Thoracic aorta (tissue), 2 donors: ENCODE data around the gene MYH3. TPM values are rescaled to one million over a fixed set of nuclear protein-coding genes. Genes with fewer than 3 reads are reported as not detected.

Experiments used
- ATAC-seq: fragments of 150-250 bp; one replicate; pipeline ENCODE4 v1.8.0; 2017; ENCODE audit warnings: low read depth; ENCODE audit not compliant: insufficient number of reproducible peaks, low FRiP score
- DNase-seq: peaks from one replicate; pipeline ENCODE4 v3.0.0-alpha.2; 2020; ENCODE audit warnings: low spot score
- H3K27ac ChIP-seq, 2 donors: fragments of 200-600 bp; sonication (generic); 1 replicate in 1 of 2; 2 replicates in 1 of 2; pipeline ENCODE4 v1.5.1; 2016; ENCODE audit warnings: mild to moderate bottlenecking in 2 of 2, moderate library complexity in 2 of 2
- H3K27me3 ChIP-seq: fragments of 200-600 bp; sonication (generic); replicated peaks from 2 replicates; pipeline ENCODE4 v1.6.0; 2016; ENCODE audit warnings: mild to moderate bottlenecking; ENCODE audit not compliant: insufficient read depth
- H3K36me3 ChIP-seq: fragments of 200-600 bp; sonication (generic); one replicate; pipeline ENCODE4 v1.5.1; 2016
- H3K4me1 ChIP-seq, 2 donors: fragments of 200-600 bp; sonication (generic); 1 replicate in 1 of 2; 2 replicates in 1 of 2; pipeline versions ENCODE4 v1.5.1 to v1.6.0; 2016; ENCODE audit warnings: low read depth in 2 of 2, mild to moderate bottlenecking in 1 of 2; ENCODE audit not compliant: control insufficient read depth in 1 of 2
- H3K4me3 ChIP-seq: fragments of 200-600 bp; sonication (generic); 2 replicates; pipeline ENCODE4 v1.5.1; 2016; ENCODE audit warnings: mild to moderate bottlenecking
- H3K9me3 ChIP-seq: fragments of 200-600 bp; sonication (generic); 2 replicates; pipeline ENCODE4 v1.5.1; 2016
- total RNA-seq, 2 donors: library from RNA; depleted of rRNA; stranded (reverse); fragments of >200 nt; gene quantifications; one replicate each; pipeline versions ENCODE4 v1.1.0 to v1.2.3, GENCODE V29; 2016
- TF ChIP-seq, protein P1 (sequence below): fragments of 200-600 bp; sonication (generic); IDR thresholded peaks from one replicate; pipeline ENCODE4 v1.5.1; 2019; ENCODE audit warnings: antibody characterized with exemption

MYH3 gene
- total RNA-seq, 2 donors from 2014 or later = 3.0 to 7.1 TPM

DNA sequence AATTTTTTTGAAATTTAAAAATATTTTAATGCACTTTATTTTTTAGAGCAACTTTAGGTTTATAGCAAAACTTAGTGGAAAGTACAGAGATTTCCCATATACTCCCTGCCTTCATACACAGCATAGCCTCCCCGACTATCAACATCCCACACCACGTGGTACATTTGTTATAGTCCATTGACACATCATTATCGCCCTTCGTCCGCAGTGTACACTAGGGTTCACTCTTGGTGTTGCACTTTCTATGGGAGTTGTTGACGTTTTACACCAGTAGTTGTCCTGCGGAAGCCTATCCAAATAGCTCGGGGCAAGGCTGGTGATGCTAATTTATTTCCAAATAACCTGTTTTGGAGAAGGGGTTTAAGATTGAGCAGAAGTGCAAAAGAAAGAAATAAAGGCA is 52.6 kb downstream of the MYH3 start:
- no peak overlapping the region for H3K27ac ChIP-seq
- TF ChIP-seq, protein P1, sequence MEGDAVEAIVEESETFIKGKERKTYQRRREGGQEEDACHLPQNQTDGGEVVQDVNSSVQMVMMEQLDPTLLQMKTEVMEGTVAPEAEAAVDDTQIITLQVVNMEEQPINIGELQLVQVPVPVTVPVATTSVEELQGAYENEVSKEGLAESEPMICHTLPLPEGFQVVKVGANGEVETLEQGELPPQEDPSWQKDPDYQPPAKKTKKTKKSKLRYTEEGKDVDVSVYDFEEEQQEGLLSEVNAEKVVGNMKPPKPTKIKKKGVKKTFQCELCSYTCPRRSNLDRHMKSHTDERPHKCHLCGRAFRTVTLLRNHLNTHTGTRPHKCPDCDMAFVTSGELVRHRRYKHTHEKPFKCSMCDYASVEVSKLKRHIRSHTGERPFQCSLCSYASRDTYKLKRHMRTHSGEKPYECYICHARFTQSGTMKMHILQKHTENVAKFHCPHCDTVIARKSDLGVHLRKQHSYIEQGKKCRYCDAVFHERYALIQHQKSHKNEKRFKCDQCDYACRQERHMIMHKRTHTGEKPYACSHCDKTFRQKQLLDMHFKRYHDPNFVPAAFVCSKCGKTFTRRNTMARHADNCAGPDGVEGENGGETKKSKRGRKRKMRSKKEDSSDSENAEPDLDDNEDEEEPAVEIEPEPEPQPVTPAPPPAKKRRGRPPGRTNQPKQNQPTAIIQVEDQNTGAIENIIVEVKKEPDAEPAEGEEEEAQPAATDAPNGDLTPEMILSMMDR = no peak
- ATAC-seq = no peak
- H3K27me3 ChIP-seq = no peaks in the 10 kb centered on the region
- H3K4me3 ChIP-seq = no peak overlapping the region
- H3K36me3 ChIP-seq = no peaks in the 10 kb centered on the region
- no peak for DNase-seq
- H3K9me3 ChIP-seq = no peaks in the 10 kb centered on the region
- no peaks in the 10 kb centered on the region for H3K4me1 ChIP-seq

DNA sequence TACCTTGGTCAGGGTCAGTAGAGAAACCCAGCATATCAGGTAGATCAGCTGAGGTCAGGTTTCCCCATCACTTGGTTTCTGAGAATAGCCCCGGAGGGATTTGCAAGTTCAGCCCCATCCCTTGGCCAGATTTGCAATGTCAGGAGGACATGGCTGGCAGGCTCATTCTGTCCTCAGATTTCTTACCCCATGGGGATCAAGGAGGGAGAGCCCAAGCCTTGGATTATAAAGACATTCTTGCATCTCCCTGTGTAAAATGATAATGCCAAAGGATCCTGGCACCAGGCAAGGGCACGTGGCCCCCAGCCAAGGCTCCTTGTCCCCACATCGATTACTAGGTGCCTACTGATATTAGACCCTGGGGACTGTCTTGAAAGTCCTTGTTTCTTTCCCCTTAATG is 53.2 kb downstream of the MYH3 start:
- Histone ChIP-seq H3K9me3 (no peaks in the 10 kb centered on the region), H3K27me3 (no peaks in the 10 kb centered on the region), H3K36me3 (no peaks in the 10 kb centered on the region), H3K27ac (no peak overlapping the region), H3K4me3 (no peak overlapping the region), H3K4me1 (no peaks in the 10 kb centered on the region)
- no peak for ATAC-seq
- TF ChIP-seq, protein P1 = no peak
- no peak for DNase-seq

DNA sequence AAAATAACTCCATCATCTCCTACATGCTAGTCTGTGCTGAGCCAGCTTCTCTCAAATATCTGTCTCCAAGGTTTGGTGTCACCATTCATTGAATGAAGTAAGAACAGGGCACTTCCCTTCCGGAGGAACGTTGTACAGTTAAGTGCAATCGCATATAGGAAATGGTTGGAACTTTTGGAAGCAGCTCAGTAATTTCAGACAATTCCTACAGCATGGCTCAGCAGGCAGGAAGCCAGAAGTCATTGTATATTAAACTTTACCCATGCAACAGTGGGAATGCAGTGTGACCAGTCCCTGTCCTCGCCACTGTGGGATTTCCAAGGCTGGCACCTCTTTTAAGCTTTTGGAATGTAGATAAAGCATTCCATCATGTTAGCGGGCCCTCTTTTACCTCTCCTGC is 56.5 kb downstream of the MYH3 start:
- H3K27me3 ChIP-seq = no peaks in the 10 kb centered on the region
- H3K9me3 ChIP-seq = no peaks in the 10 kb centered on the region
- DNase-seq (no peak), ATAC-seq (no peak)
- no peak overlapping the region for H3K27ac ChIP-seq
- no peaks in the 10 kb centered on the region for H3K4me1 ChIP-seq
- TF ChIP-seq, protein P1 = no peak
- H3K4me3 ChIP-seq = no peak overlapping the region
- no peaks in the 10 kb centered on the region for H3K36me3 ChIP-seq

DNA sequence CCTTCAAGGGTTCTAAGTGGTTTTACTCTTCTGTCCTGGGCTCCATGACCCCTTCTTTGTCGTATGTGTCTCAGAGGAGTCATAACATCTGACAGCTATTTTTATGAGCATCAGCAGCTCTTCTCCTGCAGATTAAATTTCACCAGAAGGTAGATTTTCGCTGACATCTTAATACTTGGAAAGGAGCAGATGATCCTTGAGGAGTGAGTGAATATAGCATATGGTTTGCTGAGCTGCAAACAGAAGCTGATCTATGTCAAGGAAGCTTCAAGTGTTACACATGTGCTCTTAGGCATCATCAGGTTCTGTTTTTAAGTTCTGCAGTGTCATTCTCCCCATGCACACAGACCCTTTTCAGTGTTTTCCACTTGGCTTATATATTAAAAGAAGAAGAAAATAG is 58.5 kb downstream of the MYH3 start:
- TF ChIP-seq, protein P1 = no peak
- Histone ChIP-seq H3K9me3 (no peaks in the 10 kb centered on the region), H3K36me3 (no peaks in the 10 kb centered on the region), H3K27me3 (no peaks in the 10 kb centered on the region), H3K4me3 (no peak overlapping the region), H3K4me1 (no peaks in the 10 kb centered on the region), H3K27ac (no peak overlapping the region)
- ATAC-seq = no peak
- DNase-seq = no peak

DNA sequence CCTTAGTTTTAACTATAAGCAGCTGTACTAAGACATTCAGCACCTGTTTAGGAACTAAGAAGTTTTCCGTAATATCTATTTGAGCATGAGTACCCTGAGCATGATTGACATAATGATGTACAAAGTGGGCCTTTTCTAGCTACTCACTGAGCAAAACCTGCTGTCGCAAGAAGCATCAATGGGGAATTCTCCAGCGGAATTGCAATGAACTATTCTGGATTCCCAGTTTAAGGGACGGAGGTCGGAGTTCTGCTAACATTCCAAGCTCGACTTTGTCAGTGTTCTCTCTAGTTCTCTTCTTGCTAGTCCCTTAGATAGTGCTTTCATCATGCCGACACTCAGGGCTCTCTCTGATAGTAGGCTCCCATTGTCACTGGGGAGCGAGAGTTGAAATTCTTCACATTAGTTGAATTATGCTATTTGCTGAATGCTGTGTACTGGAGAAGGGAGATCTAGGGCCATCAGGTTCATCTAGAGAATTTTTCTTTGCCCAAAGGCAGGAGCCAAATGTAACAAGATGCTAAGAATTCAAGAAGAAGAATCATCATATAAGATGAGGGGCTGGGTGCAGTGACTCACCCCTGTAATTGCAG is 67.5 kb downstream of the MYH3 start:
- no peak overlapping the region for H3K27ac ChIP-seq
- no peak for ATAC-seq
- no peaks in the 10 kb centered on the region for H3K27me3 ChIP-seq
- no peak for DNase-seq
- H3K9me3 ChIP-seq = no peaks in the 10 kb centered on the region
- H3K4me1 ChIP-seq = no peaks in the 10 kb centered on the region
- H3K4me3 ChIP-seq = no peak overlapping the region
- TF ChIP-seq, protein P1 = no peak
- no peaks in the 10 kb centered on the region for H3K36me3 ChIP-seq
